Measurements from ENCODE around the gene SLK.

GRCh38 chr10:104036069-104036384, 69.1 kb downstream of the SLK start:
- TF ChIP-seq RAD21 (conservative IDR thresholded peaks at IDR 0.05 in 1 of 2, IDR thresholded peaks at IDR 0.05 in 1 of 2) (no peak), POLR2A (IDR thresholded peaks at IDR 0.05; ENCODE audit: low read length) (no peak), SMC3 (IDR thresholded peaks at IDR 0.05) (no peak), CBX2 (IDR thresholded peaks at IDR 0.05; ENCODE audit: borderline replicate concordance, low read depth) (no peak), EP300 (IDR thresholded peaks at IDR 0.05) (no peak), NR3C1 (IDR thresholded peaks at IDR 0.05) (no peak), GATA3 (IDR thresholded peaks at IDR 0.05; ENCODE audit: borderline replicate concordance) (no peak), REST (IDR thresholded peaks at IDR 0.05) (no peak), USF2 (IDR thresholded peaks at IDR 0.05) (no peak), MAFK (IDR thresholded peaks at IDR 0.05; ENCODE audit: partially characterized antibody) (no peak)
- TF ChIP-seq, protein P1, sequence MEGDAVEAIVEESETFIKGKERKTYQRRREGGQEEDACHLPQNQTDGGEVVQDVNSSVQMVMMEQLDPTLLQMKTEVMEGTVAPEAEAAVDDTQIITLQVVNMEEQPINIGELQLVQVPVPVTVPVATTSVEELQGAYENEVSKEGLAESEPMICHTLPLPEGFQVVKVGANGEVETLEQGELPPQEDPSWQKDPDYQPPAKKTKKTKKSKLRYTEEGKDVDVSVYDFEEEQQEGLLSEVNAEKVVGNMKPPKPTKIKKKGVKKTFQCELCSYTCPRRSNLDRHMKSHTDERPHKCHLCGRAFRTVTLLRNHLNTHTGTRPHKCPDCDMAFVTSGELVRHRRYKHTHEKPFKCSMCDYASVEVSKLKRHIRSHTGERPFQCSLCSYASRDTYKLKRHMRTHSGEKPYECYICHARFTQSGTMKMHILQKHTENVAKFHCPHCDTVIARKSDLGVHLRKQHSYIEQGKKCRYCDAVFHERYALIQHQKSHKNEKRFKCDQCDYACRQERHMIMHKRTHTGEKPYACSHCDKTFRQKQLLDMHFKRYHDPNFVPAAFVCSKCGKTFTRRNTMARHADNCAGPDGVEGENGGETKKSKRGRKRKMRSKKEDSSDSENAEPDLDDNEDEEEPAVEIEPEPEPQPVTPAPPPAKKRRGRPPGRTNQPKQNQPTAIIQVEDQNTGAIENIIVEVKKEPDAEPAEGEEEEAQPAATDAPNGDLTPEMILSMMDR (IDR thresholded peaks at IDR 0.05) = no peak

All from A549 (cell line).